Stimulated activated CD4-positive, alpha-beta T cell treated with anti-CD3 and anti-CD28 coated beads, Interleukin-12 subunit alpha, Interleukin-12 subunit beta, amount 100 ng/mL, for 24 hours (primary cell): ENCODE measurements around the gene ANKRD29.
"Not testable (repeated sequence)": the region's sequence is repeated elsewhere in the genome, so short reads cannot be mapped to it uniquely, and the experiment has no call there.

Source experiments
- DNase-seq, 2 experiments: peaks; one replicate each; pipeline ENCODE4 v3.0.0-alpha.2; 2020; ENCODE audit warnings: low read depth in 2 of 2

The ANKRD29 gene

GRCh38 chr18:23557511-23557910 is 105.2 kb downstream of the ANKRD29 start:
- DNase-seq: not testable (repeated sequence)

DNA sequence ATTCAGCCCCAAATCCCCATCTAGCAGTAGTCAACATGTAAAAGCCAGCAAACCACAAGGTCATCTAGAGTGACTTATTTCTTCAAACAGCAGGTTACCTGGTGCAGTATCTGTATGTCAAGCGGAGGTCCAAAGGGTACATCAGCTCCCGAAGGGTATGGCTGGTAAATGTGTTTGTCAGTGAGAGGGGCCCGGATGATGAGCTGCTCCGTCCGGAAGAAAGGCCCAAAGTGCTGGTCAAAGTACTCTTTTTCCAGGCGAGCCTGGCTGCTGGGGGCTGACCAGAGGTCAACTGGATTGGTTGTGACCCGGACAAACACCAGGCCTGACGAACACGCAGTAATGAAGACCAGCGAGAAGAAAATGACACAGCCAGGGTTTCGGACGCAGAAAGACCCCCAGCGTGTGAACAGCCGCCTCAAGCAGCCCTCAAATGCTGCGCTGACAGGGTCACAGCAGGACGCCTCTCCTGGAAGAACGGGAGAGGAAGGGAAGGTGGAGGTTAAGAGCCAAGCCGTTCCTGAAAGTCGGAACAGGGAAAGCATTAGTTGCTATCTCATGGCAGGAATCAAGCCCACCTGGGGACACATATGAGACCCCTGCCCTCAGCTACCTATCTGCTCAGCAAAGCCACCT is 106.4 kb downstream of the ANKRD29 start:
- no peak for DNase-seq

DNA sequence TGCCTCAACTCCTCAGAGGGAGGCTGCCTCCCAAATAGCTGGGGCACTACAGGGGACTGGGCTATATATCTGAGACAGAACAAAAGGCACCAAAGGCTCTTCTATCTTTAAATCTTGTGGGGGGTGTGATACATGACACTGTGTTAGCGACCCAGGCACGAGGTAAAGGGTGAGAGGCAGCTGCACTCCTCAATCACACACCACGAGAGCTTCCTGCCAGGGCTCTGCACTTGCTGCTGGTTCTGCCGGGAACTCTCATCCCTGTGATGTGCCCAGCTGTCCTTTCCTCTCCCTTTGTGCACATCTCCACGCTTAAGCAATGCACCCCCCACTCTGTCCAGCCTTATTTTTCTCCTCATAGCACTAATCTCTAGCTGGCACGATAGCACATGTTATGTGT is 108.8 kb downstream of the ANKRD29 start:
- DNase-seq: no peak

GRCh38 chr18:23552505-23552904 is 110.2 kb downstream of the ANKRD29 start:
- no peak for DNase-seq

DNA sequence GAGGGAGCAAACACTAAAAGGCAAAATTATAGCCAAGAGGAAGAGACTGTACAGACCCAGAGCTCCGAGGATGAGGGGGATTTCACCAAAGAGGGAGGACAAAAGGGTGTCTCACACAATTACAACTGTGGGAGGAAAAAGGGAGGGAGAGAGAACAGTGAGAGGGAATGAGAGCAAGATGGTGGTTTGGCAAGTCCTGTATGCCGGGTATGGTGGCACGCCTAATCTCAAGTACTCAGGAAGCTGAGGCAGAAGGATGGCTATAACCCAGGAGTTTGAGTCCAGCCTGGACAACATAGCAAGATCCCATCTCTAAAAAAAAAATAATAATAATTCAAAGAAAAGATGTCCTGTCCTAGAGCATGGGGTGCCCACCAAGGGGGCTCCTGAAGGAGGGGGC is 110.7 kb downstream of the ANKRD29 start:
- no peak for DNase-seq

- DNase-seq: no peak
These were observed 111.8 kb downstream of the ANKRD29 start for GRCh38 chr18:23550898-23551297.
